HepG2 (cell line): ENCODE measurements around the gene PA2G4. TPM values are rescaled to one million over a fixed set of nuclear protein-coding genes. Genes with fewer than 3 reads are reported as not detected.

Source experiments
- DPF2 ChIP-seq: sonication (generic); formaldehyde crosslinking; IDR thresholded peaks from 2 replicates; pipeline ENCODE4 v1.4.0; 2020; ENCODE audit warnings: mild to moderate bottlenecking, low read depth, missing genetic modification reagents, borderline replicate concordance
- ELF1 ChIP-seq: sonication (generic); formaldehyde crosslinking; IDR thresholded peaks from 2 replicates; pipeline ENCODE4 v1.4.0; 2020; ENCODE audit warnings: missing genetic modification reagents
- HMGA1 ChIP-seq: sonication (generic); formaldehyde crosslinking; conservative IDR thresholded peaks from 2 replicates; pipeline ENCODE4 v1.4.0; 2020; ENCODE audit warnings: missing genetic modification reagents
- JUNB ChIP-seq: sonication (generic); formaldehyde crosslinking; IDR thresholded peaks from 2 replicates; pipeline ENCODE4 v1.8.0; 2022; ENCODE audit warnings: missing genetic modification reagents, mild to moderate bottlenecking, borderline replicate concordance
- KDM2A ChIP-seq: sonication (generic); formaldehyde crosslinking; IDR thresholded peaks from 2 replicates; pipeline ENCODE4 v1.4.0; 2020; ENCODE audit warnings: low read depth, missing genetic modification reagents, borderline replicate concordance
- MED1 ChIP-seq: sonication (generic); formaldehyde crosslinking; IDR thresholded peaks from 2 replicates; pipeline ENCODE4 v1.4.0; 2020; ENCODE audit warnings: missing genetic modification reagents
- MYNN ChIP-seq: sonication (generic); formaldehyde crosslinking; IDR thresholded peaks from 2 replicates; pipeline ENCODE4 v1.4.0; 2020; ENCODE audit warnings: mild to moderate bottlenecking, low read depth, missing genetic modification reagents
- PTBP1 ChIP-seq: fragments of 200-400 bp; formaldehyde crosslinking; IDR thresholded peaks from 2 replicates; pipeline ENCODE4 v1.6.1; 2018; ENCODE audit warnings: low read length, low read depth; ENCODE audit not compliant: poor library complexity, severe bottlenecking
- ZBTB20 ChIP-seq: sonication (generic); formaldehyde crosslinking; IDR thresholded peaks from 2 replicates; pipeline ENCODE4 v1.8.1; 2023; ENCODE audit warnings: missing genetic modification reagents, low read depth, mild to moderate bottlenecking, borderline replicate concordance
- ZEB1 ChIP-seq: IDR thresholded peaks from 2 replicates; pipeline ENCODE4 v1.6.1; 2012; ENCODE audit warnings: mild to moderate bottlenecking, low read depth, inconsistent platforms; ENCODE audit not compliant: insufficient replicate concordance
- ZFP36L1 ChIP-seq: sonication (generic); formaldehyde crosslinking; IDR thresholded peaks from 2 replicates; pipeline ENCODE4 v1.8.0; 2022; ENCODE audit warnings: mild to moderate bottlenecking, missing genetic modification reagents, moderate library complexity
- ZMYM2 ChIP-seq: sonication (generic); formaldehyde crosslinking; IDR thresholded peaks from 2 replicates; pipeline ENCODE4 v1.8.0; 2022; ENCODE audit warnings: mild to moderate bottlenecking, missing genetic modification reagents
- ZNF10 ChIP-seq: sonication (generic); formaldehyde crosslinking; IDR thresholded peaks from 2 replicates; pipeline ENCODE4 v1.4.0; 2020; ENCODE audit warnings: mild to moderate bottlenecking, low read depth, missing genetic modification reagents, borderline replicate concordance
- ZNF264 ChIP-seq: sonication (generic); formaldehyde crosslinking; IDR thresholded peaks from 2 replicates; pipeline ENCODE4 v1.4.0; 2020; ENCODE audit warnings: missing genetic modification reagents
- ZNF335 ChIP-seq: sonication (generic); formaldehyde crosslinking; IDR thresholded peaks from 2 replicates; pipeline ENCODE4 v1.4.0; 2020; ENCODE audit warnings: missing genetic modification reagents
- ZNF446 ChIP-seq: sonication (generic); formaldehyde crosslinking; IDR thresholded peaks from 2 replicates; pipeline ENCODE4 v1.5.0; 2020; ENCODE audit warnings: mild to moderate bottlenecking, missing genetic modification reagents
- ZNF549 ChIP-seq: sonication (generic); formaldehyde crosslinking; IDR thresholded peaks from 2 replicates; pipeline ENCODE4 v1.5.0; 2020; ENCODE audit warnings: missing genetic modification reagents
- ZNF652 ChIP-seq: IDR thresholded peaks from 2 replicates; pipeline ENCODE4 v1.6.1; 2016; ENCODE audit warnings: low read depth, borderline replicate concordance
- ZNF7 ChIP-seq: IDR thresholded peaks from 2 replicates; pipeline ENCODE4 v1.6.1; 2016; ENCODE audit warnings: missing biosample characterization, missing genetic modification reagents
- ZNF709 ChIP-seq: sonication (generic); formaldehyde crosslinking; IDR thresholded peaks from 2 replicates; pipeline ENCODE4 v1.5.0; 2020; ENCODE audit warnings: mild to moderate bottlenecking, missing genetic modification reagents
- ZNF724P ChIP-seq: sonication (generic); formaldehyde crosslinking; IDR thresholded peaks from 2 replicates; pipeline ENCODE4 v1.8.0; 2022; ENCODE audit warnings: missing genetic modification reagents, borderline replicate concordance
- ZNF768 ChIP-seq: sonication (generic); formaldehyde crosslinking; IDR thresholded peaks from 2 replicates; pipeline ENCODE4 v1.4.0; 2020; ENCODE audit warnings: missing genetic modification reagents
- ZNF772 ChIP-seq: sonication (generic); formaldehyde crosslinking; IDR thresholded peaks from 2 replicates; pipeline ENCODE4 v1.5.0; 2020; ENCODE audit warnings: mild to moderate bottlenecking, missing genetic modification reagents
- ZNF839 ChIP-seq: sonication (generic); formaldehyde crosslinking; IDR thresholded peaks from 2 replicates; pipeline ENCODE4 v1.4.0; 2020; ENCODE audit warnings: missing genetic modification reagents, mild to moderate bottlenecking, borderline replicate concordance
- ZSCAN22 ChIP-seq: sonication (generic); formaldehyde crosslinking; IDR thresholded peaks from 2 replicates; pipeline ENCODE4 v1.4.0; 2020; ENCODE audit warnings: mild to moderate bottlenecking, missing genetic modification reagents
- polyA plus RNA-seq, 8 experiments: library from polyadenylated mRNA; depleted of rRNA in 3 of 8; stranded (reverse) in 7 of 8; unstranded in 1 of 8; fragments of >200 nt; fragmentation: Illumina TruSeq in 4 of 8; extraction: Trizol in 4 of 8; gene quantifications; 2 replicates each; pipeline versions ENCODE4 v1.2.1 to v1.2.3, GENCODE V29; 2011 to 2016; ENCODE audit warnings: low read depth in 4 of 8, missing spikeins in 1 of 8, mixed read lengths in 1 of 8; ENCODE audit not compliant: insufficient read depth in 1 of 8
- total RNA-seq, 5 experiments: library from RNA; depleted of rRNA; stranded (reverse); fragments of >200 nt; fragmentation: Illumina TruSeq; extraction: Trizol; gene quantifications; 2 replicates each; pipeline ENCODE4 v1.2.3, GENCODE V29; 2016; ENCODE audit warnings: low read depth in 1 of 5
- TF ChIP-seq, protein P1 (sequence below): sonication (generic); formaldehyde crosslinking; IDR thresholded peaks from 2 replicates; pipeline ENCODE4 v1.4.0; 2020; ENCODE audit warnings: missing genetic modification reagents
- TF ChIP-seq, protein P2 (sequence below): sonication (generic); formaldehyde crosslinking; IDR thresholded peaks from 2 replicates; pipeline ENCODE4 v1.8.1; 2023; ENCODE audit warnings: mild to moderate bottlenecking, missing genetic modification reagents

The PA2G4 gene
- total and polyA plus RNA-seq, 2 of the 13 experiments (the other 11 are each of a cell fraction or from before 2014, with no cell fraction given), result 147 to 240 TPM

DNA sequence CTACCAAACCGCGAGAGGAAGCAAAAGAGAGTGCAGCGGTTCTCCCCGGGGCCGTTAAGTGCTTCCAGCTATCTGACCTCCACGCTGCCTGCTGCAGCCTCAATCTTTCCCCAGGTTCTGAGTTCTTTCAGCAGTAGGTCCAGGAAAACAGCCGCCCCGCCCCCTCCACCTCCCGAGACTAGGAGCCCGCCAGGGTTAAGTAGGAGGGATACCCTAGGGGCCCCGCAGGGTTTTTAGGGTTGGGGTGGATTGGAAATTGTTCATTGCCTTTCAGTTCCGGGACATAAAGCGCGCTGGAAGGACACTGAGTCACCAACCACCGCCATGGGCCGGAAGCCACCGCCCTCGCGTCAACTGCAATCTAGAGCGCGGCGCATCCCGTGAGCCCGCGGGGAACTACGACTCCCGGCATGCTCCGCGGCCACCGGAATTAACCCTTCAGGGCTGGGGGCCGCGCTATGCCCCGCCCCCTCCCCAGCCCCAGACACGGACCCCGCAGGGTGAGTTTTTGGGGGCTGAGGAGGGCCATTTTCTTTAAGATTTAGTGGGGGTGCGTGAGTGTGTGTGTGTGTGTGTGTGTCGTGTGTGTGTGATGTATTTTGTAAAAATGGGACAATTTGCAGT is 47.9 kb downstream of the PA2G4 start, which contains the start of gene MYL6B (continued):
- 0 out of 2 replicates have a peak, but pooled peaks have one; percentile 49 for TF ChIP-seq MED1
- TF ChIP-seq KDM2A (CRISPR knock-in tag), result peak; percentile 80
- peak; percentile 27; the same call in 1 of the 2 replicates for TF ChIP-seq ZNF768 (CRISPR knock-in tag)
- TF ChIP-seq ZEB1, result no peak
- TF ChIP-seq ZMYM2 (CRISPR knock-in tag), result no peak
- no peak for TF ChIP-seq ZNF10 (CRISPR knock-in tag)
- TF ChIP-seq, protein P1, sequence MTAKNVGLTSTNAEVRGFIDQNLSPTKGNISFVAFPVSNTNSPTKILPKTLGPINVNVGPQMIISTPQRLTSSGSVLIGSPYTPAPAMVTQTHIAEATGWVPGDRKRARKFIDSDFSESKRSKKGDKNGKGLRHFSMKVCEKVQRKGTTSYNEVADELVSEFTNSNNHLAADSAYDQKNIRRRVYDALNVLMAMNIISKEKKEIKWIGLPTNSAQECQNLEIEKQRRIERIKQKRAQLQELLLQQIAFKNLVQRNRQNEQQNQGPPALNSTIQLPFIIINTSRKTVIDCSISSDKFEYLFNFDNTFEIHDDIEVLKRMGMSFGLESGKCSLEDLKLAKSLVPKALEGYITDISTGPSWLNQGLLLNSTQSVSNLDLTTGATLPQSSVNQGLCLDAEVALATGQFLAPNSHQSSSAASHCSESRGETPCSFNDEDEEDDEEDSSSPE (CRISPR knock-in tag), result peak; percentile 80
- TF ChIP-seq ZNF709, result no peak
- TF ChIP-seq DPF2 (CRISPR knock-in tag), result no peak
- 0 out of 2 replicates have a peak, but pooled peaks have one; percentile 15 for TF ChIP-seq ZFP36L1 (CRISPR knock-in tag)
- no peak for TF ChIP-seq ZNF264 (CRISPR knock-in tag)
- no peak; the same call in 1 of the 2 replicates for TF ChIP-seq ZNF335 (CRISPR knock-in tag)
- TF ChIP-seq ZNF7 (CRISPR knock-in tag), result no peak
- no peak for TF ChIP-seq ZSCAN22 (CRISPR knock-in tag)
- TF ChIP-seq ELF1 (CRISPR knock-in tag), result peak; percentile 87
- no peak for TF ChIP-seq ZNF549
- peak; percentile 99 for TF ChIP-seq ZNF652 (CRISPR knock-in tag)
- TF ChIP-seq ZNF724P (CRISPR knock-in tag), result no peak
- TF ChIP-seq JUNB, result no peak
- TF ChIP-seq MYNN, result no peak
- TF ChIP-seq, protein P2, sequence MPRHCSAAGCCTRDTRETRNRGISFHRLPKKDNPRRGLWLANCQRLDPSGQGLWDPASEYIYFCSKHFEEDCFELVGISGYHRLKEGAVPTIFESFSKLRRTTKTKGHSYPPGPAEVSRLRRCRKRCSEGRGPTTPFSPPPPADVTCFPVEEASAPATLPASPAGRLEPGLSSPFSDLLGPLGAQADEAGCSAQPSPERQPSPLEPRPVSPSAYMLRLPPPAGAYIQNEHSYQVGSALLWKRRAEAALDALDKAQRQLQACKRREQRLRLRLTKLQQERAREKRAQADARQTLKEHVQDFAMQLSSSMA (CRISPR knock-in tag), result peak; percentile 81; the same call in 1 of the 2 replicates
- no peak for TF ChIP-seq ZNF446 (CRISPR knock-in tag)
- no peak for TF ChIP-seq ZNF839
- TF ChIP-seq HMGA1 (CRISPR knock-in tag), result no peak
- TF ChIP-seq PTBP1, result no peak
- TF ChIP-seq ZNF772, result peak; percentile 59; the same call in 1 of the 2 replicates
- TF ChIP-seq ZBTB20, result no peak
